HG02798 (cell line): Measurements from ENCODE around the gene PLEKHJ1.

Experiments used
- ATAC-seq: cut with Tn5 transposase; IDR thresholded peaks from one replicate; pipeline ENCODE4 v1.9.1; 2021; ENCODE audit warnings: mild to moderate bottlenecking; ENCODE audit not compliant: unreplicated experiment, poor library complexity

PLEKHJ1 gene

DNA sequence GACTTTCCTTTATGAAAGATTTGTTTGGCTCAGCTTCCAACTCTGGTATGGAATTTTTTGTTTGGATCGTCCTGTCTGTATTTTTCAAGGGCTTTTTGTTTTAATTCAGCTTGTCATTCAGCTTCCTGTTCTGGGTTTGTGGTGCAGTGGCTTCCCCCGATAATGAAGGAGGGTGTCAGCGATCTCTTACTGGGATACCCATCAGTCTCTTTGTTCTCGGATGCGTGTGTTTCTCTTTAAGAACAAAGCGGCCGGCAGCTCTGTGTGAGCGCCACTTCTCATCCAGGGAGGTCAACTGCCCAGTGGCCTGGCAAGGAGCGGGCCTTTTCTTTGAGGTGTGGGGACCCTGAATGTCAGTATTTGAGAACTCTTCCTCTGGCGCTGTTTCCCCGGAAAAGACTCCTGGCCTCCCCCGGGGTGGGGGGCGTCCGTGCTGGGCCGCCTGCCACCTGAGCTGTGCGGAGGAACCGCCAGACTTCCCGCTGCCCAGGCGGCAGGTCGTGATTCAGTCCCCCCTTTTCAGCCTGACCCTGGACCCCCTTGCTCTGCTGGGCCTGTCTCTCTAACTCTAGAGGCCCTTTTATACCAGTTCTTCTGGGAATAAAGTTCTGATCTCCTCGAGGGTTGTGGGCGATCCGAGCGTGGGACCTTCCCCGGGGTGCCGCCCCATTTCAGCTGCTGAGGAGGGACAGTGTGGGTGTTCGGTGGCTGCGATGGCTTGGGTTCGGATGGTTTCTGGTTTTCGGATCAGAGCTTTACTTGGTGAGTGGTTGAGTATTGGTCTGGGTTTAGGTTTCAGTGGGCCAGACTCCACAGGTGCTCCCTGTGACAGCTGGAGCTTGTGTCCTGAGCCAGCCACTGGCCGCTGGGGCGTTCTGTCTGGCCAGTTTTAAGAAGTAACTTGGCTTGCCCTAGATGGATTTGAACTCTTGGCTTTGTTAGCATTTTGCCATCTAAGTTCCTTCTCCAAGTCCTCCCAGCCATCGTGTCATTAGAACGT is 3.9 kb upstream of the PLEKHJ1 start:
- no peak for ATAC-seq

DNA sequence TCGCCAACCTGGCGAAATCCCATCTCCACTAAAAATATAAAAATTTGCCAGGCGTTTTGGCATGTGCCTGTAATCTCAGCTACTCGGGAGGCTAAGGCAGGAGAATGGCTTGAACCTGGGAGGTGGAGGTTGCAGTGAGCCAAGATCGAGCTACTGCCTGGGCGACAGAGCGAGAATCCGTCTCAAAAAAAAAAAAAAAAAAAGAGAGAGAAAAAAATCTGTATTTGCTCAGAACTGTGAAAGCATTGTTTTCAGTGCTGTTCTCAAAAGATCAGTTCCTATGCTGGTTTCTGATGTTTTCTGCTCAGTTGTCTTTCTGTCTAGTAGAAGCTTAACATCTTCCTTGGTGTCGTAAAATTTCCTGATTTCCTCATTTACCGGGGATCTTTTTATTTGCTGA is 3.0 kb upstream of the PLEKHJ1 start:
- no peak for ATAC-seq

DNA sequence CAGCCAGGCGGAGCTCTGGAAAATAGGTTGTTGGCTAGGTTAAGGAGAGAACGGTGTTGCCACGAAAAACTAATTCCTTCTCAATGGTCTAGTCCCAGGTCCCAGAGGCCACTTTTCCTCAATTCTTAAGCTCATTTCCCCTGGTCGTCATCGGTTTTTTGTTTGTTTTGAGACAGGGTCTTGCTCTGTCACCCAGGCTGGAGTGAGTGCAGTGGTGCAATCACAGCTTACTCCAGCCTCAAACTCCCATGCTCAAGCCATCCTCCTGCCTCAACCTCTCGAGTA is 1.7 kb upstream of the PLEKHJ1 start:
- ATAC-seq: no peak

DNA sequence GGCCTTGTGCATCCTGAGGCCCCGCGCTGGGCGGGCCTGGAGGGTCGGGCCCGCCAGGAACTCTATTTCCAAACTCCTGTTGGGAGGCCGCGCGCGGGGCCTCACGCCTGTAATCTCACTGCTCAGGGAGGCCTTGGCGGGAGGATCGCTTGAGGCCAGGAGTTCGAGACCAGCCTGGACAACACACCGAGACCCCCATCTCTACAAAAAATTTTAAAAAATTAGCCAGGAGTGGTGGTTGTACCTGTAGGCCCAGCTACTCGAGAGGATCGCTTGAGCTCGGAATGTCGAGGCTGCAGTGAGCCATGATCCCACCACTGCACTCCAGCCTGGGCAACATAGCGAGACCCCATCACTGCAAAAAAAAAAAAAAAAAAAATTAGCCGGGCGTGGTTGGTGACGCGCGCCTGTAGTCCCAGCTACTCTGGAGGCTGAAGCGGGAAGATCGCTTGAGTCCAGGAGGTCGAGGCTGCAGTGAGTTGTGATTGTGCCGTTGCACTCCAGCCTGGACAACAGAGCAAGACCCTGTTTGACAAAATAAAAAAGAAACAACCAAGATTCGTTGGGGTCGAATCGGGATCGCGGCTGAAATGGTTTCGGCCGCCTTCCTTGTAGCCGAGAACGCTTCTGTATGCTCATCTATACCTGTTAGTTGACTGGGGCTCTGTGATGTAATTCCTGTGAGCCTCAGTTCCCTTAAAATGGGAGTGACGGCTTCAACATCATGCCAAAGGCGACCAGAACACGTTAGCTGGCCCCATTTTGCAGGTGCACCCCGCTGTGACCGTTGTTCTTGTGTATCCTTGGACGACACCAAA is 1.1 kb upstream of the PLEKHJ1 start:
- ATAC-seq: no peak

DNA sequence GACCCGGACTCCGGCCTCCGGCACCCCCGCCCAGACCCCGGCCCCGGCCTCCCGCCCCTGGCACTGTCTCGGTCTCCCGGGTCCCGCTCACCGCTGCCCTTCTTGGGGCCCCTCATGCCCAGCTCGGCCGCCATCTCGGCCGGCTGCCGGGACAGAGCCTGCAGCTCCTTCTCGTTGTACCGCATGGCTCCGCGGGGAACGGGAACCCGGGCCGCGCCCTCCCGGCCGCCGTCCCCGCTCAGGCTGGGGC is 140 bp downstream of the PLEKHJ1 start:
- no peak for ATAC-seq

DNA sequence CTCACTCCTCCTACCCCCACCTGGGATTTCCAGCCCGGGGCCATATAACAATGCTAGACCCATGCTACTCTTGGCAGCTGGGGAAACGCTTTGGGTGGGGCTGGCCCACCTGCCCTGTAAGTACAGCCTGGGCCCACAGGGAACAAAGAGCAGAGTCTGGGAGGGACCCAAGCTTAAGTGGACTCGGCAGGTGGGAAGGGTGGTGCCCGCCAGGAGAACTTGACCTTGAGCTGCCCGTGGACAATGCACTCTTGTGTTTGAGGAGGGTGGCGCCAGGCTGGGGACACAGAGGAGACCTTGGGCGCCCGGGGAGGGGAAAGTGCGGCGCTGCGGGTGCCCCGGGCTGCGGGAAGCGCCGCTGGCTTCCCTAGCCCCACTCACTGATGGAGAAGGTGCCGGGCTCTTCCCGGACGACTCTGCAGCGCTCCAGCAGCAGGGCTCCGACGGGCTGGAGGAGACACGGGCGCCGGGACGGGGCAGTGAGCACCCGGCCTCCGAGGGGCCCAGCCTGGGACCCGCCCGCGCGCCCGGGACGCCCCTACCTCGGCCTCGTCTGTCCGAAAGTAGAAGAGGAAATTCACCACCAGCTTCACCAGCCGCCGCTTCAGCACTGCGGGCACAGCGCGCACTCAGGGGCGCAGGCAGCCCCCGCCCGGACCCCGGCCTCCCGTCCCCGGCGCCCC is 607 bp downstream of the PLEKHJ1 start:
- ATAC-seq: peak; percentile 9

DNA sequence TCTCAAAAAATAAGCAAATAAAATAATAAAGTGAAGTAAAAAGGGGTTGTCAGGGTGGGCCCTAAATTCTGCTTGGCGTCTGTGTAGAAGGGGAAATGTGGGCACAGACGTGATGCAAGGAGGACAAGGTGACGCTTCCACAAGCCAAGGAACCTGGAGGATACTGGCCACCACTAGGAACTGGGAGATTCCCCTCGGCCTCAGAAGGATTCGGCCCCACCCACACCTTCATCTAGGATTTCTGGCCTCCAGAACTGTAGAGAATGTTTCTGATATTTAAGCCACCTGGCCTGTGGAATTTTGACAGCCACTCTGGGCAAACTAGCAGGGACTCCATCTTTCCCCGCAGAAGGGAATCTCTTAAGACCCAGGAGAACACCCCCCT is 1.1 kb downstream of the PLEKHJ1 start:
- ATAC-seq: no peak

DNA sequence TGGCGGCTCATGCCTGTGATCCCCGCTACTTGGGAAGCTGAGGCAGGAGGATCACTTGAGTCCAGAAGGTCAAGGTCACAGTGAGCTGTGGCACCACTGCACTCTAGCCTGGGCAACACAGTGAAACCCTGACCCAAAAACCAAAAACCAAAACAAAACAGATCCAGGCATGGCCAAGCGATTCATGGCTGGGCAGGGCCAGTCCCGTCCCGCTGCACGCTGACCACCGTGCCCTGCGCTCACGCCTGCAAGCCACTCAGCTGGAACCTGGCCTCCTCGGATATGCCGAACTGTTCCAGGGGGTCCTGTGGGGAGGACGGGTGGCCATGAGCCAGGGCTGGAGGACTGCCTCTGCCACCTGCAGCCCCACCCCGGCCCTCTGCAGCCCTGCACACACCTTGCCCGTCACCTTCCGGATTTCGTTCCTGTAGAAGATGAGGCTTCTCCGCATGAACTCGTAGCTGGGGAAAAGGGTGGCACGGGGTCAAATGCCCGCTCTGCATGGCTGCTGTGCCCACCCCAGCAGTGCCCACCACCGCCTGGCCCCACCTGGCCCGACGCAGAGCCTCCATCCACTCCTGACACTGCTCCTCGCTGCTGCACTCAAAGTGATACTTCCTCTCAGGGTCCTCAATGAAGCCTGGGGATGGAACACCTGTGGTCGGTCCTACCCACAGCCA is 2.4 kb downstream of the PLEKHJ1 start:
- no peak for ATAC-seq

DNA sequence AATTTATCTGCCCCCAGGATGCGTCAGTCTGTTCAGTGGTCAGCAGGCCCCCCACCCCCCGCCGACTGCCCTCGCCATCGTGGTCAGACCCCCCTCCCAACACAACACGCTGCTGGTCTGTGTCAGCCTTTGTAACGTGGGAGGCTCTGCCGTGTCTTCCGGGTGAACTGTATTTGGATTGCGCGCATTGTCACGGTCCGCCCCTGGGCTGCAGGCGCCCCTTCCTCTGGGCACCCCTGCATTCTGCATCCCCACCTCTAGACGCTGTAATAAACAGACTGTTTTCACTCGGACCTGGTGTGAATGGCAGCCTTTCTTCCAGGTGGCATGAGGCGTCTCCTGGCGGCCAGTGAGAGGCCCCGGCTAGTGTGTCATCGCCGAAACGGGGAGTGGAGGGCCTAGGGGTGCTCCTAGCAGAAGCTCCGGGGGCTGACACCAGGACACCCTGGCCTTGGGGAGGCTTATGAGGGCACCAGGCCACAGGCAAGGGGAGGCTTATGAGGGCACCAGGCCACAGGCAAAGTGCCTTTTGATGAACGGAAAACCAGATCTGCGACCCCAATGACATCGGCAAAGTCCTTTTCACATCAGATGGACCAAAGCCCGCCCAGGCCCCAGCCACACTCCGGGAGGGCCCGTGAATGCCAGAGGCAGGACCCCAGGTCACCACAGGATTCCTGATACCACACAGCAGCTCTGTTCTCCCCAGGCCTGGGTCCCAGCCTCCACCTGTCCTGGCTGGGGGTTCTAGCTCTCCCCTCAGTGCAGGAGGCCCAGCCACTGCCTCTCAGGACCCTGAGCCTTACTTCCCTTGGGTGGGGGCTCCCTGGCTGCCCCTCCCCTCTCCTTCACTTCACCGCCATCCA is 3.6 kb downstream of the PLEKHJ1 start:
- ATAC-seq: no peak

DNA sequence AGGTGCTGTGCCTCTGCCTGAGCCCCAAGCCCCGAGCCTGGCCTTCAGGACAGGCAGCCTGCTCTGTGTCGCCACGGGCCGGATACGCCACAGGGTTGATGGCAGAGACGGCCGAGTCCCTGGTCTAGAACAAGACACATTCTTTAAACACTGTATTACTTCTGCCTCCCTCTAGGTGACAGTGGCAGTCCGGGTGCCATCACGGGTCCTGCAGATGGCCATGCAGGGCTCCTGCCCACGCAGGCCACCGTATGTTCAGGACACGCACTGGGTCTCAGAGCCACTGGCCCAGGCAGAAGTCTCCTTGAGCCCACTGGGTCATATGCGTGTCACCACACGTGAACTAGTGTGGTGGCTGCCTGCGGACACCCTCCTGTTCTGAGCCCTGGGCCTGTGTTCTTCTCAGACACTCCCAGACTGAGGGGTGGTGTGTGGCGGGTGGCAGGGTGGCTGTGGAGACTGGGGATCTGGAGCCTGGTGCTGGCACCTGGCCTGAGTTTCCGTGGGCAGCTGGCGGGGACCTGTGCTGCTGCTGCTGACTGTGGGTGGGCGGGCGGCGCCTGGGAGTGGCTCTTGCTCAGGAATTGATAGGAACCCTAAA is 4.4 kb downstream of the PLEKHJ1 start:
- no peak for ATAC-seq

DNA sequence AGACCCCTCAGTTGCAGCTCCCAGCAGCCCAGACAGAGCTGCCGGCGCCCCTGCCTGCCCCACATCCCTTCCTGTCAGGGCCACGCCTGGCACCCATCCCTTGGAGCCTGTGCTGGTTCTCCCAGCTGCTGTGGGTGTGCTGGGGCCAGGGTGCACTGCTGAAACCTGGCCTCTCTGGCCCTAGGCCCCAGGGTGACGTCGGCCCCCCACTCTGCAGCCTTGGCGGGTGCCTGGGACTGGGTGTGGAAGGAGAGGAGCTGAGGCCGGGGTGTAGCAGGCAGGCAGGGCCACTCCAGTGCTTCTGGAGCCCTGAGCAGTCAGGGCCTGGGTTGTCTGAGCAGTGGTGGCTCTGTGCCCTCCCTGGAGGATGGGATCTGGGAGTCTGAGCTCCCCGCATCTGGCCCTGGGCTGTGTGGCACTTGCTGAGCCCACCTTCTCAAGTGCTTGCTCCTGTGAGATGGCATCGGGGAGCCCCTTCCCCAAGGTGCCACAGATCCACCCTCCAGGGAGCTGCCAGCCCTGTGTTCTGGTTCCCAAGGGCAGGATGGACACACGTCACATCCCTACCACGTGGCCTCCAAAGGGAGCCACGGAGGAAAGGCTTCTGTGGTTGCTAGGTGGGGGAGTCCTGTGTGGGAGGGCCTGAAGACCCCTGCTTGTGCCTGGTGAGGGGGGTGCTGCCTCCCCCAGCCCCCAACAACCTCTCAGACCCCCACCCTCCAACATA is 5.2 kb downstream of the PLEKHJ1 start:
- ATAC-seq: no peak

DNA sequence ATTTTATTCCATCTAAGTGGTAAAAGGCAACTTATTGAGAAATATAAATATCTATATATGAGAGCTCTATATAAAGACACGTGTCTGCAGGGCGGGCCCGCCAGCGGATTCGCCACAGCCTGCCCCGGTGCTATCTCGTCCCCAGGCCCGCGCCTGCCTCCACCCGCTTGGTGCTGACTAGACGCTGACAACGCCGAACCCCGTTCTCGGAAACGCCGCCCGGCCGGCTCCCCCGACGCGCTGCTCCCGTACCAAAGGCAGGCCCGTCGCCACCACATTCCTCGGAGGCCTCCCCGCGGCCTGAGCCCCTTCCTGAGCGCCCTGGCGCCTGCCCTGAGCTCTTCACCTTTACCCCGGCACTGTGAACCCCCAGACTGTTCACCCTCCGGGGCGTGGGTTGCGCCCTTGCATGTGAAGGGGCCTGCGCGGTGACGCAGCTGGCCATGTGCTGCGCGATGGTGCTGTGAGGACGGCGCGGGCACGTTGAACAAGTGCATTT is 6.0 kb downstream of the PLEKHJ1 start:
- ATAC-seq: no peak

DNA sequence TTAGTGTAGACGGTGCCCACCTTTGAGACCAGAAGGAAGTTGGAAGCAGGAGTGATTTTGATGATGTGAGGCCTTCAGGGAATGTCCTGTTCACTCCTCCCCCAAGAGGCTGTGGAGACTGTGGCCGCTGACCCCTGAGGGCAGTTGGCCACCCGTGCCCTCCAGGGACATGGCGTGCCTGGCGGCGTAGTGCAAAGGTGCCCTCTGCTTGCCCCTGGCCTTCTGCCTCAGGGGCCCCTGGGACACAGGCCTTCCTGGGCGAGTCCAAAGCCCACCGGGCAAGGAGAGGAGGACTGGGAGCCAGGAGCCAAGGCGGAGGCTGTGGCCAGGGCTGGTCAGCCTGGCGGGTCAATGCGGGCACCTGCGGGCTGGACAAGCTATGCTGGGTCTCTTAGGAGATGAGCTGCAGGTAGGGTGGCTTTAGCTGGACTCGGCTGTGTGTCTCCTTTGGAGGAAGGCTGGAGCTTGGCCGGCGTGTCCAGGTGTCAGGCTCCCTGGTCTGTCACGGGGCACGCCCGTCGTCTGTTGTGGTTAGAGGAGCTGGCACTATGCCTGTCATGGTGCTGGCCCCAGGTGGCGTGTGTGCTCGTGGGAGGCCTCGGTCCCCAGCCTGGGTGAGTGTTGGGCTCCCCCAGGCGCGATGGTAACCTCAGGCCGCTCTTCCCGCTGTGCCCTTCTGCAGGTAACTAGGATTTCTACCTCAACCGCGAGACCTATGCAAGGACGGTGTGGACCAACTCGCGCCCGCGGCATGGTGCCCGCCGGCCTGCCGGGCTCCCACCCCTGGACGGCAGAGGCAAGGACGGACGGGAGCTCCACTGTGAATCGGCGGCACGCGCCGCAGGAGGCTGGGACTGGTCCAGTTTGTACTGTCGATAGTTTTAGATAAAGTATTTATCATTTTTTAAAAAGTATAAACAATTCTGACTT is 6.8 kb downstream of the PLEKHJ1 start:
- no peak for ATAC-seq

DNA sequence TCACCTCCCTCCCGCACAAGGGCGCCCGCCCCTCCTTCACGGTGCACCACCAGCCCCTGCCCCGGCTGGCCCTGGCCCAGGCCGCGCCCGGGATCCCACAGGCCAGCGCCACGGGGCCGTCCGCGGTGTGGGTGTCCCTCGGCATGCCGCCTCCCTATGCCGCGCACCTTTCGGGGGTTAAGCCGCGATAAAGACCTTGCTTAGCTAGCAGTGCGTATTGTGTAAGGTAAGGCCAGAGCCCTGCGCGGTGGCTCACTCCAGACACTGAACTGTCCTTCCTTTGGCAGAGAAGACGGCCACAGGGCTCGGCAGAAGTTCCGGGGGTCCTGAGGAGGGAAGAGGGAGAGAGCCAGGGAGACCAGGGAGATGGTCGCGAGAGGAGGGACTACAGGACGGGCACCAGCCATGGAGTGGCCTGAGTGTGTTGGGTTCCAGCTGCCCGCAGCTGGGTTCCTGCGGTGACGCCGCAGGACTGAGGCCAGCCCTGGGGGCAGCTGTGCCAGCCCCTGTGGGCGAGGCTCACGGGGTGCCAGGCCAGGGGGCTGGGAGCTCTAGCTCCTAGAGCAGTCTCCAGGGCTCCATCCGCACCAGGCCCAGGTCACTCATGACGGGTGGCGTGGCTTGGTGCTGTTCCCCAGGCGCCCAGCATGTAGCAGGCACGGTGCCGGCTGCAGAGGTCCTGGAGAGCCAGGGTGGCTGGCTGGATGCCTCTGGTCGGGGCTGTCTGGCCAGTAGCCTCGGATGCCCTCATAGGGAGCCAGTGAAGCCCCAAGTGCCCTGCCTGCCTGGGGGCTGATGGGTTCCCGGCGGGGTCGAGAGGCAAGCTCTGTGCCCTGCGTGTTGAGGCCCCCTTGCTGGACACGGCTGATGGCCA is 7.7 kb downstream of the PLEKHJ1 start:
- no peak for ATAC-seq

DNA sequence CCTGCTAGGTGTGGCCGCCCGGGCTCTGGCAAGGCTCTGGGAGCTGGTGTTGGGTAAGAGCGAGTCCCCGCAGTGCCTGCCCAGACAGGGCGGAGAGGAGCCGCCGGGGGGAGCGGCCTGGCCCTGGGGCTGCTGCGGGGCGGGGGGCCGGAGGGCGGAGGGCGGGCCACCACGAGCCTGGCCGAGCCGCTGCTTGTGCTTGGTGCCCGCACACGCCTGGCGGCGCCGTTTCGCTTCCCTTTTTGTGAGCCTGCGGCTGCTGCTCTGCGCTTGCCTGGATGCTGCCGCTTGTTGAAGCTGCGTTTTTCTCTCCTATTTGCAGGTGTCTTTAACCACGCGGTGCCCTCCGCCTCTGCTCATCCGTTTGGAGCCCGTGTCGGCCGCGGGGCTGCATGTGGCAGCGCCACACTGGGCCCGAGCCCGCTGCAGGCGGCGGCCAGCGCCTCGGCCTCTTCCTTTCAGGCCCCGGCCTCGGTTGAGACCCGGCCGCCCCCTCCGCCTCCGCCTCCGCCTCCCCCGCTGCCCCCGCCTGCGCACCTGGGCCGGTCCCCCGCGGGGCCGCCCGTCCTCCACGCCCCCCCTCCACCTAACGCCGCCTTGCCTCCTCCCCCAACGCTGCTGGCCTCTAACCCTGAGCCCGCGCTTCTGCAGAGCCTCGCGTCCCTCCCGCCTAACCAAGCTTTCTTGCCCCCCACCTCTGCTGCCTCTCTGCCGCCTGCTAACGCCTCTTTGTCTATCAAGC is 8.5 kb downstream of the PLEKHJ1 start:
- ATAC-seq: peak; percentile 54

DNA sequence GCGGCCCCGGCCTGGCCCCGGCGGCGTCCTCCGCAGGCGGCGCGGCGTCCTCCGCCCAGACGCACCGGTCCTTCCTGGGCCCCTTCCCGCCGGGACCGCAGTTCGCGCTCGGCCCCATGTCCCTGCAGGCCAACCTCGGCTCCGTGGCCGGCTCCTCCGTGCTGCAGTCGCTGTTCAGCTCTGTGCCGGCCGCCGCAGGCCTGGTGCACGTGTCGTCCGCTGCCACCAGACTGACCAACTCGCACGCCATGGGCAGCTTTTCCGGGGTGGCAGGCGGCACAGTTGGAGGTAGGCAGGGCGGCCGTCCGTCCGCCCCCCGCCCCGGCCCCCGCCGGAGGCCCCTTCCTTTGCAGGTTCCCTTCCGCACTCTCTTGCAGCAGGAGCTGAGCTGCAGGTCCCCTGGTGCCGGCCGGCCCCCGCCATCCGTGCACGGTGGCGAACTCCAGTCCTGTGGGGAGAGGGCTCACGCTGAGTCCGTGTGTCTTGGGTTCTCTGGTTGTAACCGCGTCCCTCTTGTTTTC is 9.2 kb downstream of the PLEKHJ1 start:
- ATAC-seq: no peak
